ENCODE measurements around the gene PRR7. TPM values are rescaled to one million over a fixed set of nuclear protein-coding genes. Genes with fewer than 3 reads are reported as not detected.

PRR7 gene
- total RNA-seq, 2 donors from 2014 or later, result 3.9 to 5.0 TPM

DNA sequence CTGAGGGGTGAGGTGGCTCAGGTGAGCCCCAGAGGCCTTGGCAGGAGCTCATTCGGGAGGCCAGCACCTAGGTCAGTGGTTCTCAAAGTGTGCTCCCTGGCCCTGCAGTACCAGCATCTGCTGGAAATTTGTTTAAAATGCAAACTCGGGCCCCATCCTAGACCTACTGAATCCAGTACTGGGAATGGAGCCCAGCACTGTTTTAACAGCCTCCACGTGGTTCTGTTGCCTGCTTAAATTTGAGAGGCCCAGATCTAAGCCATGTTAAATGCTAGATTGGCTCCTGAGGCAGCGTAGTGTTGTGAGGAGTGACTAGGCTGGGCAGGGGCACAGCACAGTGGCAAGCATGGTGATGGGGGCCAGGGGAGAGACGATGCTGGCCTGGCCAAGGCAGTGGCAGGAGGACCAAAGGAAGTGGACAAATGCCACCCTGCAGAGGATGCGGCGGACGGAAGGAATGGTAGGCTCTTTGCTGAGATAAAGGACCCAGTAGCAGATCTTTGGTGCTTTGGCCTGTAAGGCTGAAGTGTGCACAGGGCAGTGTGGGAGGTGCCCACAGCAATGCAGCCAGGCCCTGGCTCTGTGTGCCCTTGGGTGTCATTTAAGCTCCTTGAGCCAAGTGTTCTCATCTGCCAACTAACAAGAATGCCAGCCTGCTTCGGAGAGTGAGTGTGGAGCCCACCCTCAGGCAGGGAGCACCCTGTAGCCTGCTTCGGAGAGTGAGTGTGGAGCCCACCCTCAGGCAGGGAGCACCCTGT is 4.2 kb downstream of the PRR7 start:
- no peaks in the 10 kb centered on the region for H3K36me3 ChIP-seq
- no peaks in the 10 kb centered on the region for H3K9me3 ChIP-seq
- no peaks in the 10 kb centered on the region for H3K27me3 ChIP-seq
- DNase-seq, result no peak
- H3K9ac ChIP-seq (ENCODE audit: low read depth in 2 of 2, low read length in 2 of 2), result no peak overlapping the region
- H3K4me1 ChIP-seq, result peaks cover 14% of the 10 kb centered on the region
- no peak overlapping the region for H3K27ac ChIP-seq
- no peak overlapping the region for H3K4me3 ChIP-seq
- intact Hi-C loops (cut with DNase I), result loop anchor here (5.0 kb wide), 1 partner anchor 134 kb away; no protein-coding TSS in a partner anchor
- TF ChIP-seq CTCF (IDR thresholded peaks at IDR 0.05), result no peak

GRCh38 chr5:177452688-177453638 is 6.3 kb downstream of the PRR7 start:
- Histone ChIP-seq H3K4me1 (peaks cover 7% of the 10 kb centered on the region), H3K9ac (ENCODE audit: low read depth in 2 of 2, low read length in 2 of 2) (no peak overlapping the region), H3K4me3 (no peak overlapping the region), H3K9me3 (no peaks in the 10 kb centered on the region), H3K36me3 (no peaks in the 10 kb centered on the region), H3K27me3 (no peaks in the 10 kb centered on the region), H3K27ac (no peak overlapping the region)
- intact Hi-C loops (cut with DNase I), result loop anchor here (5.0 kb wide), 1 partner anchor 136 kb away; no protein-coding TSS in a partner anchor
- TF ChIP-seq CTCF (IDR thresholded peaks at IDR 0.05), result no peak
- DNase-seq, result no peak

DNA sequence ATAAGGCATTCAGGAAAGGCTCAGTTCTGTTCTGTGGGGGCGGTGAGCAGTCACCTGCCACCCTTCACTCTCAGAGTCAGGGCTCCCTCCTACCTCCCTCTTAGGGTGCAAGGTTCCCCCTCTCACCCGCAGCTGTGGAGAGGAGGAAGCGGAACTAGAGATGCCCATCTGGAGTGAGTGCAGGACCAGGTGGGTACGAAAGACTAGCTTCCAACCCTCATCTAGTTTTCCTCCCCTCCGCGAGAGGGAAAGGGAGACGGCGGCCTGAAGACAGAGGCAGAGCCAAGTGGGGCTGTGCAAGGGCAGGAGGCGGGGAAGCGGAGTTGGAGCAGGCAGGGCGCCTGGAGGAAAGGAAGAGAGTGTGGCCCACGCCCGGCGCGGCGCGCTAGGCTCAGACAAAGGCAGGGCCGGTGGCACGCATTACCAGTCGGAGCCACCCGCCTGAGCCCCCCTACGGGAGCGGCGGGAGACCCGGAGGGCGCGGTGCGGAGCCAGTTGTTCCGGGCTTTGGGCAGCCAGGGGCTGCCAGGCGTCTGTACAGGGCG is 7.3 kb downstream of the PRR7 start:
- intact Hi-C loops (cut with DNase I), result loop anchor here (2.0 to 5.0 kb wide), 2 partner anchors 63 to 137 kb away; no protein-coding TSS in a partner anchor
- H3K36me3 ChIP-seq, result no peaks in the 10 kb centered on the region
- peak overlapping the region; percentile 52 for H3K4me3 ChIP-seq
- H3K27ac ChIP-seq, result peak overlapping the region; percentile 12
- peak overlapping the region in 1 of 2 donors; percentile 61 for H3K9ac ChIP-seq (ENCODE audit: low read depth in 2 of 2, low read length in 2 of 2)
- no peaks in the 10 kb centered on the region for H3K9me3 ChIP-seq
- no peak for TF ChIP-seq CTCF (IDR thresholded peaks at IDR 0.05)
- no peak for DNase-seq
- H3K4me1 ChIP-seq, result peaks cover 7% of the 10 kb centered on the region
- H3K27me3 ChIP-seq, result no peaks in the 10 kb centered on the region

GRCh38 chr5:177454397-177455035 is 7.9 kb downstream of the PRR7 start:
- no peaks in the 10 kb centered on the region for H3K27me3 ChIP-seq
- peak overlapping the region; percentile 82 for H3K27ac ChIP-seq
- H3K4me3 ChIP-seq, result peak overlapping the region; percentile 52
- no peaks in the 10 kb centered on the region for H3K9me3 ChIP-seq
- peak overlapping the region; percentile 74 to 82 for H3K9ac ChIP-seq (ENCODE audit: low read depth in 2 of 2, low read length in 2 of 2)
- peak; percentile 84 for TF ChIP-seq CTCF (IDR thresholded peaks at IDR 0.05)
- peak; percentile 95 for DNase-seq
- no peaks in the 10 kb centered on the region for H3K36me3 ChIP-seq
- intact Hi-C loops (cut with DNase I), result loop anchor here (2.0 to 5.0 kb wide), 3 partner anchors 48 to 137 kb away; no protein-coding TSS in a partner anchor
- peaks cover 7% of the 10 kb centered on the region for H3K4me1 ChIP-seq

Measured in colonic mucosa (tissue), 4 donors.